Measurements from ENCODE around the gene PIK3R3.

Gene PIK3R3

GRCh38 chr1:46083579-46083978 lies 48.9 kb downstream of the PIK3R3 start:
- Histone ChIP-seq H4K20me1 (ENCODE audit: low read depth, low read length) (no peaks in the 10 kb centered on the region), H3K79me2 (ENCODE audit: insufficient read depth, low read length) (no peaks in the 10 kb centered on the region), H3K27me3 (ENCODE audit: low read length) (no peaks in the 10 kb centered on the region), H3K9me2 (replicated peaks; ENCODE audit: insufficient read depth, low read length) (no peaks in the 10 kb centered on the region), H3K36me3 (ENCODE audit: low read length) (0 out of 2 replicates have a peak, but pooled peaks cover 7% of the 10 kb centered on the region), H3F3A (ENCODE audit: insufficient read depth) (no peaks in the 10 kb centered on the region), H3K9ac (ENCODE audit: low read length) (no peak overlapping the region), H3K4me2 (ENCODE audit: low read depth, low read length, poor library complexity, severe bottlenecking) (no peak overlapping the region), H2AFZ (ENCODE audit: low read depth, low read length, severe bottlenecking) (no peak overlapping the region), H3K9me3 (ENCODE audit: insufficient read depth, low read length) (peaks cover 7% of the 10 kb centered on the region; the same call in 1 of the 2 replicates), H3K27ac (ENCODE audit: low read depth, low read length) (no peak overlapping the region), H3K4me3 (ENCODE audit: insufficient read depth, low read length, poor library complexity, severe bottlenecking) (no peak overlapping the region)
- no peak for TF ChIP-seq EZH2phosphoT487 (conservative IDR thresholded peaks at IDR 0.05; ENCODE audit: low read length)

DNA sequence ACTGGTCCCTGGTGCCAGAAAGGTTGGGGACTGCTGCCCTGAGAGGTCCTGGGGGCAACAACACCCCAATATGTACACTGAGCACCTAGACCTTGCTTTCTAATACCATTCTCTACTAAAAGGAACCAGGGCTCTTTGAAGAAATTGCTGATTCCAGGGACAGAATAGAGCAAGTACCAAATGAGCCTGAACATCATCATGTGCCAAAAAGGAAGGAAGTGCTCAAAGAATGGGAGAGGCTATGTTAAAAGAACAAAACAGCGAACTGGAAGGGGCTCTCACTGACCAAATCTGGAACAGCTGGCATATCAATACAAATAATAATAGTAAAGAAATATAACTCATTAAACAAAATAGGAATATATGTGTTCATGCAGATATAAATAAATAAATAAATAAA lies 50.8 kb downstream of the PIK3R3 start:
- Histone ChIP-seq H3K9me3 (ENCODE audit: insufficient read depth, low read length) (peaks cover 7% of the 10 kb centered on the region; the same call in 1 of the 2 replicates), H3K36me3 (ENCODE audit: low read length) (0 out of 2 replicates have a peak, but pooled peaks cover 7% of the 10 kb centered on the region), H4K20me1 (ENCODE audit: low read depth, low read length) (no peaks in the 10 kb centered on the region), H3K4me2 (ENCODE audit: low read depth, low read length, poor library complexity, severe bottlenecking) (no peak overlapping the region), H3K27ac (ENCODE audit: low read depth, low read length) (no peak overlapping the region), H3K79me2 (ENCODE audit: insufficient read depth, low read length) (no peaks in the 10 kb centered on the region), H2AFZ (ENCODE audit: low read depth, low read length, severe bottlenecking) (no peak overlapping the region), H3K27me3 (ENCODE audit: low read length) (no peaks in the 10 kb centered on the region), H3K4me3 (ENCODE audit: insufficient read depth, low read length, poor library complexity, severe bottlenecking) (no peak overlapping the region), H3K9me2 (replicated peaks; ENCODE audit: insufficient read depth, low read length) (no peaks in the 10 kb centered on the region), H3F3A (ENCODE audit: insufficient read depth) (no peaks in the 10 kb centered on the region), H3K9ac (ENCODE audit: low read length) (no peak overlapping the region)
- no peak for TF ChIP-seq CTCF (IDR thresholded peaks at IDR 0.05; ENCODE audit: insufficient read depth, low read length, poor library complexity, severe bottlenecking)
- TF ChIP-seq EZH2phosphoT487 (conservative IDR thresholded peaks at IDR 0.05; ENCODE audit: low read length) = no peak

DNA sequence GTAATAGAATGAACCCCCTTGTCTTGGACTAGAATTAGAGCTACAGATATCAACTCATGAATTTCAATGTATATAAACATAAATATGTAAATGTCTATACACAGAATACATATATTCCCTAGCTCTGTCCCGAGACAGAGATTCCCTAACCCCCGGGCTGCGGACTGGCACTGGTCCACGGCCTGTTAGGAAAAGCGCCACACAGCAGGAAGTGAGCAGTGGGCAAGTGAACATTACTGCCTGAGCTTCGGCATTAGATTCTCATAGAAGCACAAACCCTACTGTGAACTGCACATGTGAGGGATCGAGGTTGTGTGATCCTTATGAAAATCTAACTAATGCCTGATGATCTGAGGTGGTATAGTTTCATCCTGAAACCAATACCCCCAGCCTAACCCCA lies 51.2 kb downstream of the PIK3R3 start:
- Histone ChIP-seq H3F3A (ENCODE audit: insufficient read depth) (no peaks in the 10 kb centered on the region), H3K27me3 (ENCODE audit: low read length) (no peaks in the 10 kb centered on the region), H3K36me3 (ENCODE audit: low read length) (0 out of 2 replicates have a peak, but pooled peaks cover 7% of the 10 kb centered on the region), H3K4me3 (ENCODE audit: insufficient read depth, low read length, poor library complexity, severe bottlenecking) (no peak overlapping the region), H2AFZ (ENCODE audit: low read depth, low read length, severe bottlenecking) (no peak overlapping the region), H4K20me1 (ENCODE audit: low read depth, low read length) (no peaks in the 10 kb centered on the region), H3K79me2 (ENCODE audit: insufficient read depth, low read length) (no peaks in the 10 kb centered on the region), H3K9ac (ENCODE audit: low read length) (no peak overlapping the region), H3K9me2 (replicated peaks; ENCODE audit: insufficient read depth, low read length) (no peaks in the 10 kb centered on the region), H3K27ac (ENCODE audit: low read depth, low read length) (no peak overlapping the region), H3K9me3 (ENCODE audit: insufficient read depth, low read length) (peaks cover 7% of the 10 kb centered on the region; the same call in 1 of the 2 replicates), H3K4me2 (ENCODE audit: low read depth, low read length, poor library complexity, severe bottlenecking) (no peak overlapping the region)
- TF ChIP-seq EZH2phosphoT487 (conservative IDR thresholded peaks at IDR 0.05; ENCODE audit: low read length) = no peak
- TF ChIP-seq CTCF (IDR thresholded peaks at IDR 0.05; ENCODE audit: insufficient read depth, low read length, poor library complexity, severe bottlenecking) = no peak

- Histone ChIP-seq H2AFZ (ENCODE audit: low read depth, low read length, severe bottlenecking) (no peak overlapping the region), H4K20me1 (ENCODE audit: low read depth, low read length) (no peaks in the 10 kb centered on the region), H3K4me3 (ENCODE audit: insufficient read depth, low read length, poor library complexity, severe bottlenecking) (no peak overlapping the region), H3K9me3 (ENCODE audit: insufficient read depth, low read length) (peaks cover 7% of the 10 kb centered on the region; the same call in 1 of the 2 replicates), H3K9ac (ENCODE audit: low read length) (no peak overlapping the region), H3K27ac (ENCODE audit: low read depth, low read length) (no peak overlapping the region), H3K79me2 (ENCODE audit: insufficient read depth, low read length) (no peaks in the 10 kb centered on the region), H3F3A (ENCODE audit: insufficient read depth) (no peaks in the 10 kb centered on the region), H3K36me3 (ENCODE audit: low read length) (0 out of 2 replicates have a peak, but pooled peaks cover 7% of the 10 kb centered on the region), H3K27me3 (ENCODE audit: low read length) (no peaks in the 10 kb centered on the region), H3K4me2 (ENCODE audit: low read depth, low read length, poor library complexity, severe bottlenecking) (no peak overlapping the region), H3K9me2 (replicated peaks; ENCODE audit: insufficient read depth, low read length) (no peaks in the 10 kb centered on the region)
- TF ChIP-seq CTCF (IDR thresholded peaks at IDR 0.05; ENCODE audit: insufficient read depth, low read length, poor library complexity, severe bottlenecking) (no peak), EZH2phosphoT487 (conservative IDR thresholded peaks at IDR 0.05; ENCODE audit: low read length) (no peak)
Measured at GRCh38 chr1:46080257-46080656, 52.2 kb downstream of the PIK3R3 start.
